ELF-1 (cell line): Measurements from ENCODE around the gene ZNF680.
A peak's percentile ranks its signal among the peaks of the same experiment; 100 is the strongest.
"Not testable (repeated sequence)": the region's sequence is repeated elsewhere in the genome, so short reads cannot be mapped to it uniquely, and the experiment has no call there.

Source experiments
- DNase-seq: peaks from one replicate; pipeline ENCODE4 v3.0.0-alpha.2; 2016; ENCODE audit warnings: low read depth, low spot score

The ZNF680 gene

DNA sequence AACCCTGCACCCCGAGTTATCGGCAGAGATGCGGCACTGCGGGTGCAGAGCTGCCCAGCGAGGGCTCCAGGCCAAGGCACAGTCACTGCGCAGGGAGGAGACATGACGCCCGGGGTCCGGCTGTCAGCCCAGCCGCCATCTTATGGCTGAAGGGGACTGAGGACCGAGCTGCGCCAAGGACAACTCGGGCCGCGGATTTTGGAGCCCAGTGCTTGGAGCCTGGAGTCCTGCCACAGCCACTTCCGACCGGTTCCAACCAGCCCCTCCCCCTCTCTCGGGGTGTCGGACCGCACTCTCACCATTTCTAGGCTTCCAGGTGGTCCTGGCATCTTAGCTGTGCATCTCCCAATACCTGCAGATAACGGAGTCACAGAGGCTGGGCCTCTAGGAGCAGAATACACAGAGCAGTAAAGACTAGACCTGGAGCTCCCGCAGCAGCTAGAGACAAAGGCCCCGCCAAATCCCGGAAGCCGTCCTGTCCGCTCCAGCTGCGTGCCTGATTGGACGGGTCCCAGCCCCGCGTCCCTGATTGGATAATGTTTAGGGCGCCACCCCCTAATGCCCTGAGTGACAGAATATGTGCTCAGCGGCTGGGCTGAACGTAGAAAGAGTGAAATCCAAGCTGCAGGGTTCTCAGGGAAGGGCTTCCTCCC, at the start of gene ZNF680:
TSS of gene ZNF680 (minus strand) at position 446 of the 653 bp plus-strand sequence. CDS start at position 329, 117 bp downstream.
- DNase-seq: peak; percentile 98

DNA sequence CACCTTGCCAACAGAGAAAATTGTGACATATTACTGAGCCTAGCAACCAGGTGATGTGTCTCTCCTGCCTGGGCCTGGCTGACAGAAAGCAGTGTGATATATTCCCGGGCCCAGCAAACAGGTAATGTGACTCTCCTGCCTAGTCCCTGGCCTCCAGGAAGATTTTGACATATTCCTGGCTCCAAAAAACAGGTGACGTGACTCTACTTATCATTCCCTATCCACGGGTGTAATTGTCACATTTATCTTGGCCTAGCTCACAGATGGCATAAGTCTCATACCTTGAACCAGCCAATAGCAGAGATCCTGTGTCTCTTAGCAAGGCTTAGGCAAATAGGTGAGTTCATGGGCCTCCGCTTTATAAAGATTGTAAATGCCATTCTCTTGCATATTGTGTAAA, 49.6 kb upstream of the ZNF680 start:
- no peak for DNase-seq

DNA sequence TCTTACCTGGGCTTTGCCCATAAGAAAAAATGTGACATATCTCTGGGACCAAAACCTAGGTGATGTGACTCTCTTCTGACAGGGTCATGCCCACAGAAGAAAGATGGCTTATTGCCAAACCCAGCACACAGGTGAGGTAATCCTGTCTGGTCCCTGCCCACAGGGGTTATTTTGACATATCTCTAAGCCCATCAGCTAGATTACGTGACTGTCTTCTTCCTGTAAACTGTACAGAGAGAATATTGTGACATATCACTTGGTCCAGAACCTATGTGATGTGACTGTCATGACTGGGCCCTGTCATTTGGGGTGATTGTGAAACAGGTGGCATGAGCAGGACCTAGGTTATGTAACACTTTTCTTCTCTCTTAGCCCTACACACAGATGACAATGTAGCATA, 48.8 kb upstream of the ZNF680 start:
- DNase-seq: no peak

DNA sequence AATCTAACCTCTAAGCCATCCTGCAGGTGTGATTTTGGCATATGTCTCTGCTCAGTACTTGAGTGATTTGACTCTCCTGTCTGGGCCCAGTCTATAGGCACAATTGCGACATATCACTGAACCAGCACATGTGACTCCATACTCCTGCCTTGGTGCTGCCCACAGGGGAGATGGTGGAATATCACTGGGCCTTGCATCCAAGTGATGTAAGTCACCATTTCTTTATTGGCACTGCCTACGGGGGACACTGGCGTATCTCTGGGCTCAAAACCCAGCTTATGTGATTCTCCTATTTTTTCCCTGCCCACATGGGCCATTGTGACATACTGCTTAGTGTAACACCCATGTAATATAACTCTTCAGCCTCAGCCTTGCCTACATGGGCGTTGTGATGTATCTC, 48.1 kb upstream of the ZNF680 start:
- no peak for DNase-seq

DNA sequence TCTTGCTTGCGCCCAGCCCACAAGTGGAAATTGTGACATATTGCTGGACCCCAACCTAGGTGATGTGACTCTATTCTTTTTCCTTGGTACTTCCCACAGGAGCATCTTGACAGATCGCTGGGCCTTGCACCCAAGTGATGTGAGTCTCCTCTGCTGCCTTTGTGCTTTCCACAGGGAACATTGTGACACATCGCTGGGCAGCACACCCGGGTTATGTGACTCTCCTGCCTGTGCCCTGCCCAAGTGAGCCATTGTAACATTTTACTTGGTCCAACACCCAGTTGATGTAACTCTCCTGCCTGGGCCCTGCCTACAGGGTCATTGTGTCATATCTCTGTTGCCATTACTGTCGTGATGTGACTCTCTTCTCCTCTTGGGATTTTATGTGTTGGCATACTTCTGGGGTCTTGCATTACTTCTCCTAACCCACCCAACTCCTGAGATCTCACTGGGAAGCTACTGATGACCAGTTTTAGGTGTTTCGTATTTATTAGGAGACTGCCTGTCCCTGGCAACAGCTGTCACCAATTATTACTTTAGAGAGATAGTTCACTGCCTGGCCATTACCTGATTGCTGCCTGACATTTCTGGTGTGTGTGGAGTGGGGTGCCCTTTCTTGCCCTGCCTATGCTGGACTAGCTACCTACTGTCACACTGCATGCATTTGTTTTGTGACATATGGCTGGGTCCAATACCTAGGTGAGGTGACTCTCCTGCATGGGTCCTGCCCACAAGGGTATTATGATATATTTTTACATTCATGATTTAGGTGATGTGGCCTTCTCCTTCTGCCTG, 45.4 kb upstream of the ZNF680 start:
- DNase-seq: no peak

DNA sequence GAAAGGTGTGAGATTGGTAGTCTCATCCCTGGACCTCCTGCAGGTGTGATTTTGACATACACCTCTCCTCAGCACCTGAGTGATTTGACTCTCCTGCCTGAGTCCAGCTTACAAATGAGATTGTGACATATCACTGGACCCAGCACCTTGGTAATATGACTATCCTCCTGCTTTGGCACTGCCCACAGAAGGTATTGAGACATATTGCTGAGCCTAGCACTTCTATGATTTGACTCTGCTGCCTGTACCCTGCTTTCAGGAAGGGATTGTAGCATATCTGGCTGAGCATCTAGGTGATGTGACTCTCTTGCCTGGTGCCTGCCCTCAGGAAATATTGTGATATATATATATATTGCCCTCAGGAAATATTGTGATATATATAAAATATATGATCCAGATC, 43.5 kb upstream of the ZNF680 start:
- no peak for DNase-seq

DNA sequence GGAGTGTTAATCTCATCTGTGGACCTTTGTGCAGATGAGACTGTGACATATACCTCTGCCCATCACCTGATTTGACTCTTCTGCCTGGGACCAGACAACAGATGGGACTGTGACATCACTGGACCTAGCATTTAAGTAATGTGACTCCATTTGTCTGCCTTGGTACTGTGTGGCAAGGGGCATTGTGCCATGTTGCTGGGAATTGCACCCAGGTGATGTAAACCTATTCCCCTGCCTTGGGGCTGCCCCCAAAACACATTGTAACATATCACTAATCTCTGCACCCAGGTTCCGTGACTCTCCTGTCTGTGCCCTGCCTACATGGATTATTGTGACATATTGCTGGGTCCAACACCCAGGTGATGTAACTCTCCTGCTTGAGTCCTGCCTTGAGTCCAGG, 40.4 kb upstream of the ZNF680 start:
- no peak for DNase-seq

DNA sequence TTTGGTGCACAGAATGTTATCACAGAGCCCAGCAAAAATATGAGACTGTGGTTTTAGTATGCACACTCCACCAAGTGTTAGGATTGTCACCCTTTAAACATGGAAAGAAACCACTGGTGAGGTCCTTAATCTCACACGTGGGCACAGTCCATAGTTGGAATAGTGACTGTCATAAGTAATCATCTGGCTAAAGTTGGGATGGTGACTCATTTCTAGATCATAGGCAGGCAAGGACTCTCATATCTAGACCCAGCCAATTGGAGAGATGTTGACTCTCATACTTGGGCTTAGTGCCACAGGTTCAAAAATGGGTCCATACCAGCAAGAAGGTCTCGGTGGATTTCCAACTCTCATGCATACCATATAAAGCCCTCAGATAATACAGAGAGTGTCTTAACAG, 39.6 kb upstream of the ZNF680 start:
- DNase-seq: no peak

DNA sequence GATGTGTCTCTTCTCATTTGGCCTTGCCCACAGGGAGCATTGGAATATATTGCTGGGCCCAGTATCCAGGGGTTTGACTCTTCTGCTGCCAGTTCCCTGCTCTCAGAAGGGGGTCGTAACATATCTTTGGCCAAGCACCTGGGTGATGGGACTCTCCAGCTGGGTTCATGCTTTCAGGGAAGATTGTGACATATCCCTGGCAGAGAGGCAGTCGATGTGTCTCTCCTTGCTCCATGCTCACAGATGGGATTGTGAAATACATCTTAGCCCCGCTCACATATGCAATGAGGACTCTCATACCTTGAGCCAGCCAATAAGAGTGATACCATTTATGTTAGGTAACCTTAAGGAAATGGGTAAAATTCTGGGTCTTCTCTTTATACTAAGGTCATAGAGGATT, 39.2 kb upstream of the ZNF680 start:
- DNase-seq: no peak

DNA sequence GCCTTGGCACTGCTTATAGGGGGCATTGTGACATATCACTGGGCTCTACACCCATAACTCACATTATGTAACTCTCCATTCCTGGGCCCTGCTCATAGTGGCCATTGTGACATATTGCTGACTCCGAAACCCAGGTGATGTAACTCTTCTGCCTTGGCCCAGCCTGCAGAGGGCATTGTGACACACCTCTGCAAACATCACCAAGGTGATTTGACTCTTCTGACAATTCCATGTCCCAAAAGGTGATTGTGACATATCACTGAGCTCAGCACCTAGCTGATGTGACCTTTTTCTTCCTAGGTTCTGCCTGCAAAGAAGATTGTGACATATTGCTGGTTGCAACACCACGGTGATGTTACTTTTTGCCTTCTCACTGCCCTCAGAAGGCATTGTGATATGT, 36.5 kb upstream of the ZNF680 start:
- DNase-seq: no peak

DNA sequence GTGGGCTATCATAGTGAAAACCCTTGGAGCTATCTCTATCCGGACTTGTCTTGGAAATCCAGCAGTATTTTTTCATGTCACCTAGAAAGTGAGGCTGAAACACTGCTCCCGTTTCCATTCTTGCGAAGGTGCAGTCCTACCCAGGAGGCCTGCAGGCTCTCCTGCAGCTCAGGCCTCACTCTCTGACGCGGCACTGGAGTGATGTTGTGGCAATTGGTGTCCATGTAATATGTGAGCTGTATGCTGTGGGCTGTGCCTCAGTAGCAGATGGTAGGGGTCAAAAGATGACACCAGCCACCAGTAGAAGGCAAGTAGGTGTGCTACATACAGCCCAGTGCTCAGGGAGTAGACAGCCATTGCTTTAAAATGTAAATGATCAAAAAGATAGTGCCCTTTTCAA, 28.1 kb upstream of the ZNF680 start:
- no peak for DNase-seq

DNA sequence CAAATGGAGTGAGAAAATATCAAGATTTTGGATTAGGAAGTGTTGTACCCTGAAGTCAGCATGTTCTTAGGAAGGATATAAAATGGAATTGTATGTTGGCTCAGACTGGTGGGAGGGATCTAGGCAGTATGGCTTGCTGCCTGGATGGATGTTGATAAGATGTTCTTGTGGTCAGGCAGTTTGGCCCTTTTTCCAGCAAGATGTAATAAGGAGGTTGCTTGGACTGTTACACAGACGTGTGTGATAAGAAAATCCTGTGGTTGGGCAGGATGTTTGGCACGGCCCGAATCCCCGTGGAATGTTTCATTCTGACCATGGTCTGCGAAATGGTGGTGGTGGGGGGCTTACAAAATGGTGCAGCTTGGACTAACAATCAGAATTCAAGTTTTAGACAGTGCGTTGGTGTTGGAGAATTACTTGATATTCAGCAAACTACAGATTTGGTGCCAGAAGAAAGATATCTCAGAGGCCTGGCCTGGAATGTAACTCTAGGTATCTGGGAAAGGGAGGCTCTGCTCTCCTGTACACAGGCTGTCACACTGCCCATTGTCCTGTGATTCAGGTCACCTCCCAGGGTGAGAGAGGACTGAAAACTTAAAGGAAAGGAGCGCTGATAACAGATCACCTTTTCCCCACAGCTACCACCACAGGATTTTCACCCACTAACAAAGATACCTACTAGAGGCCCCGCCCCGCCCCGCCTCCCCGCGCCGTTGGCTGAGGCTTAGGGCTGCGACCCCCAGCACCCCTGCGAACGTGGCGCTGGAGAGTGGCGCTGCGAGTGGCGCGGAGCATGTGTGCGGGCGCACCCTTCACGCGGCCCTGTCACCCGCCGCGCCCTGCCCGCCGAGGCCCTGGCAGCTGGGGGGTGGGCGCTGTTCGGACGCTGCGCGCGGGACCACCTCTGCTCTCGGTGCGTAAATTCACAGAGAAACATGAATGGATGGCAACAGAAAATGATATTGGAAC, 19.3 kb upstream of the ZNF680 start:
- DNase-seq: no peak

DNA sequence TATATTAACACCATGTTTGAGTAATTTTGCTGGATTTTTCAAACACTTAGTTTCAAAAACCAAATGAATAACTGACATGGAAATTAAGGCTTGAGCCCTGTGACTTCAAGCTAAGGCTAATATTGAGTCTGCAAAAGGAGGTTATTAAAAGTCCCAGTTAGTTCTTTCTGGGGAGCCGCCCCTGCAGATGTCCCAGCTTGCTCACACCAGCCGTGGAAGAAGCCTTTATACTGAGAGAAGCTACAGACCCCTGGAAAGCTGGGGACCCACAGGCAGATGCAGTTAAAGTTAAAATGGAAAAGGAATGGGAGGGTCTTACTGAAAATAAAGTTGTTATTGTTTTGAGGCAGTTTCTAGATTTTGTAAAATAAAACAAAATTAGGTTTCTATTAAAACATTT, 18.5 kb upstream of the ZNF680 start:
- DNase-seq: no peak

DNA sequence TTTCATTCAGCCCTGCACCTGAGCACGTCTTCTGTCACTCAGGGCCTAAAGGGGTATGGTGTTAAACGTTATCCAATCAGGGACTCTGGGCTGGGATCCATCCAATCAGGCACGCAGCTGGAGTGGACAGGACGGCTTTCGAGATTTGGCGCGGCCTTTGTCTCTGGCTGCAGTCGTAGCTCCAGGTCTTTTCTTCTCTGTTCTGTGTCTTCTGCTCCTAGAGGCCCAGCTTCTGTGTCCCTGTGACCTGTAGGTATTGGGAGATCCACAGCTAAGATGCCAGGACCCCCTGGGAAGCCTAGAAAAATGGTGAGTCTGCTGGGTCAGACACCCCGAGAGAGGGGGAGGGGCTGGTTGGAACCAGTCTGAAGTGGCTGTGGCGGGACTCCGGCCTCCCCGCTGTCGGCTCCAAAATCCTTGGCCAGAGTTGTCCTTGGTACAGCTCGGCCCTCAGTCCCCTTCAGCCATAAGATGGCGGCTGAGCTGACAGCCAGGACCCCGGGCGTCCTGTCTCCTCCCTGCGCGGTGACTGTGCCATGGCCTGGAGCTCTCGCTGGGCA, 11.7 kb upstream of the ZNF680 start:
- peak; percentile 95 for DNase-seq

DNA sequence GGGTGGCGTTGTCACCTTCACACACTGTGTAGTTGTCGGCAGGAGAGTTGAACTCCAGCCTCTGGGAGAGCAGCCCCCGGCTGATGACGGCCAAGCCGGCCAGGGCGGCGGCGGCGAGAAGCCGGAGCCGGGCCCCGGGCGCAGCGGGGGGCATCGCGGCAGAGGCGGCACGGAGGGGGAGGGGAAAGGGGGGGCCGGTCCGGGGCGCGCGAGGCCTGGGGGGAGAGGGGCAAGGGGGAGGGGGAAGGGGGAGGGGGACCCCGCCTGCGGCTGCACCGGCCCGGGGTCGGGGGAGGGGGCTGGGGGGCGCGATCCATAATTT, 7.4 kb upstream of the ZNF680 start:
- not testable (repeated sequence) for DNase-seq

DNA sequence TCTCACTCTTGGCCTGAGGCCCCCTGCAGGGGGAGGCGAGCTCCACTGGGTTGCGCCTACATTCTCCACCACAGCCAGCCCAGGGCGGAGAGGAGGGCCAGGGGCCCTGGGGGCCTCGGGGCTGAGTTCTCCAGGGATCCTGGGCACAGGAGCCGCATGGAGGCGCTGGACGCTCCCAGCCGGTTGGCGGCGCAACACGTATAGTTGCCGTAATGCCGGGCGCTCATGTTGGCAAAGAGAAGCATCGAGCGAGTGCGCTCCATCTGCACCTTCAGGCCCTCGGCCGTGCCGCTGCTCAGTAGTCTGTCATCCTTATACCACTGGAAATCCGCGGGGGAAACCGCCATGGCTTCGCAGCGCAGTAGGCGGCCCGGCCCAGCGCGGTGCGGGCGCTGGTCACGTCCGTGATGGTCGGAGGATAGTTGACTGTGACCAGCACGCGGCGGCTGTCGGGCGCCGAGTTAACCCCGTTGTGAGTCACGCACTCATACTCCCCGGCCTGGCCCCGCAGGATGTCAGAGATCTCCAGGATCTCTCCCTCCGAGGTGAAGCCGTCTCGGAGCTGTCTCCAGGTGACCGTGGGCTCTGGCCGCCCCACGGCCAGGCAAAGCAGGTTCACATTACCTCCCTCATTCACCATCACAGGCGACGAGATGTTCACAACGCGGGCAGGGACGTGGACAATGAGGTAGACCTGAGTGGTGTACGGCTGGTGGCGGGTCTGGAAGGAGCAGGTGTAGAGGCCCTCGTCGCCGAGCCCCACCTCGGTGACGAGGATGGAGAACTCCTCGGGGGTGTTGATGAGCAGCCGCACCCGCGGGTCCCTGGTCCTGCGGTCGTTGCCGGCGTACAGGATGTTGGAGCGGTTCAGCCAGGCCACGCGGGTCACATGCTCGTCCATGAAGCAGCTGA, 6.8 kb upstream of the ZNF680 start:
- DNase-seq: peak; percentile 87

DNA sequence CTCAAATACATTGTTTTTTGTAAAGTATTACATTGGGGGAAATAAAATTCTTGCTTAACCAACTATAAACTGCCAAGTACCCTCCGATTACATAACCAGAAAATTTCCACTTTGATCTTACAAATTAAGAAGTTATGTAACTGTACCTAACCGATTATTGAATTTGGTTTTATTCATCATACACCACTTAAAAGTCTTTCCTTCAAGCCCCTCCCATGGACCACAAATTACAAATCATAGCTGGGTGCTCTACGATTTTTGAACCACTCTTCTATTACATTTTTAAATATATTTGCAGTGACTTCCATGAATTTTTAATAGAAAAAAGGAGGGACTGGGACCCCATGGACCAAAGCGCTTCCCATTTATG, 630 bp downstream of the ZNF680 start:
- no peak for DNase-seq

DNA sequence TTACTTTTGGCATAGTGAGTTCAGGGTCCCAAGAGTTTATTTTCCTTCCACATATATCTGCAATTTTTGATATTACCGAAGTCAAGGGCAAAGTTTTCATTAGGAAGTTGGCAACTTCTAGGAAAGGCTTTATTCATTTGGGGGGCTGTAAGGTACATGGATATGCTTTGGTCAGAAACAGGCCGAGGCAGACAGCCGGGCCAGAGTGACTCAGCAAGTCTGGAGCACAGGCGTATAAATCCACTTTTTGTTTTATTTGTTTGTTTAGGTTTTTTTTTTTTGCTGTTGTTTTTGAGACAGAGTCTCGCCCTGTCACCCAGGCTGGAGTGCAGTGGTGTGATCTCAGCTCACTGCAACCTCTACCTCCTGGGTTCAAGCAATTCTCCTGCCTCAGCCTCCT, 3.7 kb downstream of the ZNF680 start:
- DNase-seq: no peak

DNA sequence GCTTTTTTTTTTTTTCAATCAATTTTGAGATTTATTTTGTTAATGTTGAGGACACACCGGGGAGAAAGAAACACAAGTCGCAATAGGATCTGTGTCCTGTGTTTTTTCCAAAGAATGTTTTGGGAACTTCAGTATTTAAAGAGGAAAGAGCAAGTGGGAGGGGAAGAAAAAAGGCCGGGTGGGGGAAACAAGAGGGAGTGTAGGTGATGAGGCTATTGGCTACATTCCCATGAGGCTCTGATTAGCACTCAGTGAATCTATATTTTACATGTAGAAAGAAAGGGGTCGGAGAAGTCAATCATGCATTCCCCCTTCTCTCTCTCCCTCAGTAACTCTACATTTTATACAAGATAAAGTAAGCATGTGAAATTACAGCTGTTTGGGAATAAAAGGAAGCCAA, 4.1 kb downstream of the ZNF680 start:
- no peak for DNase-seq

DNA sequence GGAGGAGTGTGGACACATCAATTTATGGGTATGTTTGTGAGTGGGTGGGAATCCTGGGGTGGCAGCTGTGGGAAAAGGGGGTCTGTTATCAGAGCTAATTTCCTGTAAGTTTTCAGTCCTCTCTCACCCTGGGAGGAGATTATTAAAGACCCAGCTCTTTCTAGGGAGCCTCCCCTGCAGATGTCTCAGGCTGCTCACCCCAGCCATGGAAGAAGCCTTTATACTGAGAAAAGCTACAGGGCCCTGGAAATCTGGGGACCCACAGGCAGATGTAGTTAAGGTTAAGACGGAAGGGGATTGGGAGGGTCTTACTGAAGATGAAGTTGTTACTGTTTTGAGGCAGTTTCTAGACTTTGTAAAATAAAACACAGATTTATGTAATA, 4.6 kb downstream of the ZNF680 start:
- no peak for DNase-seq
